Measurements from ENCODE around the gene ZBTB11. TPM values are rescaled to one million over a fixed set of nuclear protein-coding genes. Genes with fewer than 3 reads are reported as not detected.
"Not testable (repeated sequence)": the region's sequence is repeated elsewhere in the genome, so short reads cannot be mapped to it uniquely, and the experiment has no call there.

ZBTB11 gene
- polyA plus RNA-seq, 1 donor = 14.3 TPM

DNA sequence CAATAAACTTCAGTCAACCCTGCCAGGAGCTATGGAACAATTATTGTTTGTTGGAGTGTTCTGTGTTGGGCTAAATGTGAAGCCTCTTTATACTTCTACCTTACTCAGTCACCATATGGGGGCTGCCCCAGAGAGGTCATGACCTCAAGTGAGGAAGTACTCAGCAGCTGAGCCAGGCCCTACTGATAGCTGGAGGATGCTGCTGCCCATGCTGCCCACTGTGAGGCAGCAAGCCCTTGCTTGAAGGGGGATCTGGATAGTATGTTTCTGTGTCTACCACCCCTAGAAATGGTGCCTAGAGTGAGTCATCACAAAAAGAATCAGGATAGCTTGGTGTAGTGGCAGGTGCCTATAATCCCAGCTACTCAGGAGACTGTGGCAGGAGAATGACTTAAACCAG is 14.0 kb upstream of the ZBTB11 start:
- no peak for DNase-seq (ENCODE audit: low read depth)

DNA sequence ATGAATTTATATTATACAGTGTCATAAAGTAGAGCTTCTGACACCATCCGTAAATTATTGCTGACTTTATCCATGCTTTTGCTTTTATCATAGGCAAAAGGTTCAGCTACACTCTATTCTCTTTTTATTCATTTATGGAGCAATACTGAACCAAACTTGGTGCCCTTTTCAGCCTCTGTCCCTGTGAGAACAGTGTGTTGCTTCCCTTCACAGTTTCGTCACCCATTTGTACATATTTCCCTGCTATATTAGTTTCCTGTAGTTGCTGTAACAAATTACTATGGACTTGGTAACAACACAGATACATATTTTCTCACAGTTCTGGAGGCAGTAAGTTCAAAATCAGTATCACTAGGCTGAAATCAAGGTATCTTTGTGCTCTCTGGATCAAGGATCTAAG is 12.4 kb upstream of the ZBTB11 start:
- no peak for DNase-seq (ENCODE audit: low read depth)

DNA sequence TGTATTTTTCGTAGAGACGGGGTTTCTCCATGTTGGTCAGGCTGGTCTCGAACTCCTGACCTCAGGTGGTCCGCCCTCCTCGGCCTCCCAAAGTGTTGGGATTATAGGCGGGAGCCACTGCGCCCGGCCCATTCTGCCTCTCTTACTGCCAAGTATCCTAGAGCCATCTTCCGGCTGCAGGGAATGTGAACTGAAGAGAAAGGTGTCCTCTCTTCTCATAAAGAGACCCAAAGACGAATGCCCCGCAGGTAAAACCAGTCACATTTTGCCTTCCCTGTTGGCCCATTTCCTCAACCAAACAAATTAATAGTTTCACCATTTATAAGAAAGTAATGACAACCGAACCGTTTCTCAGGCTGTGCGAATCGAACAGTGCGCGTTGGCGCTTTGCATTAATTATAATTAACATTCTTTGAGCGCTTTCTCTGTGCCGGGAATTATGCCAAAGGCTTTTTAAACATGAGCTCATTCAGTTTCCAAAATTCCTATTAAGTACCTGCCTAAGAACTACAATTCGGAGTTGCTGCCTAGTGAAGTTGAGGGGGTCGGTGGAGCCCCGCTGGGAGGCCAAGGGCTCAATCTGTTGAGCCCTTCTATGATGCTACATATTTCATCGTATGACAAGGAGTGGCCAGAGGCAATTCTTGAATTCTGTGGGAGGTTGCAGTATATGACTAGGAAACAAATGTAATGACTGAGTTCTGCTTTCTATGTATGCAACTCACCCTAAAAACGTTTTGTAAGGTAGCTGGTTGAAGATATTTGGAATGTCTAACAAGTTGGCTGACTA is 10.4 kb upstream of the ZBTB11 start:
- DNase-seq (ENCODE audit: low read depth) = no peak

DNA sequence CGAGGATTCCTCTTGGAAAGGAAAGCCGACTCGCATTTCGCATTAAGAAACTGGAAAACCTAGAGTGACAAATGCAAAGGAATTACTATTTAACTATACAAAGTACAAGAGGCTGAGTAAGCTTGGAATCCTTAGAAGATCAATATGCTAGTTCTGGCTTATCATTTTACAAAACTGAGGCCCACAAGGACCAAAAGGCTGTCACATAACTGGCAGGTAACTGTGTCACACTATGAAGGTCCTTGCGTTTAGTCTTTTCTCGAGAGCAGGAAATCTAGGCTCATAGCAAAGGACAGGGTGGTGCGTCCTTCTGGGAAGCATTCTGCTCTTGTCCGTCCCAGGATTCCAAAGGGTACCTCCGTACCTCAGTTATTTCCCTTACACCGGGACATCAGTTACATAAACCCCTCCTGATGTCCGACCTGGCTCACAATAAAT is 9.0 kb upstream of the ZBTB11 start:
- no peak for DNase-seq (ENCODE audit: low read depth)

DNA sequence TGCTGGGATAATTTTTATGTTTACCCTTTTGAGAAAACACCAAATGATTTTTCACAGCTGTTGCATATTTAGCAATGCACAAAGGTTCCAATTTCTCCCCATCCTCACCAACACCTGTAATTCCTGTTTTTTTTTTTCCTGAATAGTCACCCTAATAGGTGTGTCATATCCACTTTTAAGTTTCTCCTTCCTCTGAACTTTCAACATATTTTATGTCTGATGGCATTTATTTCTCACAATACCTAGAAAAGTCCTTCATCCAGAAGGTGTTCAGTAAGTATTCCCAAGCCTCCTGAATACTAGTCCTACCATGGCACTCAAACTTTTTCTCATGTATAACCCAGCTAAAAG is 8.1 kb upstream of the ZBTB11 start:
- no peak for DNase-seq (ENCODE audit: low read depth)

- DNase-seq (ENCODE audit: low read depth) = no peak
Observed at GRCh38 chr3:101680466-101680865, 3.5 kb upstream of the ZBTB11 start.

GRCh38 chr3:101678837-101679236 is 1.9 kb upstream of the ZBTB11 start:
- not testable (repeated sequence) for DNase-seq (ENCODE audit: low read depth)

DNA sequence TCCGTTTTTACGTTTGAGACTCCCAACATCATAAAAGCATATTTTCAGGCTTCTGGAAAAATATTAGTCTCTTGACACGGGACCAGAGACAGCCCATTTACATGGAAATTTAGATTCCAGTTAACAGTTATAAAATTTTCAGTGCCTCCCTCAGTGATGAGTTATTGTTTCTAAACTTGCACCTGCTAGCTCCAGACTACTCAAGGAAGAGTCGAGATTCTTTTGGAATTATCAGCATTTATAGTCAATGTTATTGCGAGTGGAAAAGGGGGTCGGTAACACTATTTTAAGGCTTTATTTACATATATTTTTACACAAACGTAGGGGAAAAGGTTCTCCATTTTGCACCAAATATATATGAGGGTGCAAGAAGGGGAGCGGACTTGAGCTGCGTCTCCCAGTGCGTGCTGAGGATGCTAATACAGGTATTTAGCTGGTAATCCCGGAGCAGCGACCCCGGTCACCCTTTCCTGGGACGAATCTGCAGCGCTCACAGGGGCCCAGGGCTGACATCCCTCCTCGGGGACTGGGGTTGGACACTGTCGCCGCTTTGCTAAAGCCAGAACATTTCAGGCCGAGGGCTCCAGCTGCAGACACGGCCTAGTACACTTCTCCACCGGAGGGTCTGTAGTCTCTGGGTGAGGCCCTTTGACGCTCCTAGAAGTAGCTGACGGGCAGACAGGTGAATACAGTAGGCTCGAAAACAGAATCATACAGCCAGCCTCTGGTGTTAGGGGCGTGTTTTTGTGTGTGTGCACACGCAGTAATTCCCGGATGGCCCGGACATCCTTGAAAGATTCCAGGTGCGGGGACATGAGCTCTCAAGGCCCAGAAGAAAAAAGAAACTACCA is 729 bp upstream of the ZBTB11 start:
- no peak for DNase-seq (ENCODE audit: low read depth)

DNA sequence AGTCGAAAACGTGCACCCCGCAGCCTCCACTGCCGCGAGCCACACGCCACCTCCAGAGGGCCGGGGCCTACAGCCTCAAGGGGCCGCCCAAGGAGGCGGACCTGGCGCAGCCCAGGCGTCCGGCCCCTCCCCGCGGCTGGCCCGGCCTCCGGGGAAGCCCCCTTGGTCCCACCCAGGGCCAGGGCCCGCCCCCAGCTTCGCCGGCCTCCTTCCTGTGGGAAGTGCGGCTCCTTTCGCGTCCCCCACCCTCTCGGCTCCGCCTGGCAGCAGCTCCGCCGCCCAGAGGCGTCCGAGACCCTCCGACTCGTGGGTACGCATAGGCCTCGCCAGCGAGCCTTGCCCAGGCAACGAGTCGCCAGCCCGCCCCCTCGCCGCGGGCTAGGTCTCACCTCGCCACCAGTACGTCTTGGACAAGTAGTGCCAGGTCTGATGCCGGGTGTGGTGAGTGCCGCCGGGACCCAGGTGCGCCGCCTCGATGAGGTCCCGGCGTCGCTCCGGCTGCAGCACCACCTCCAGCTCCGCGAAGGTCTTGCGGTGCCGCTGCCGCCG is 642 bp downstream of the ZBTB11 start:
- DNase-seq (ENCODE audit: low read depth) = peak; percentile 79

DNA sequence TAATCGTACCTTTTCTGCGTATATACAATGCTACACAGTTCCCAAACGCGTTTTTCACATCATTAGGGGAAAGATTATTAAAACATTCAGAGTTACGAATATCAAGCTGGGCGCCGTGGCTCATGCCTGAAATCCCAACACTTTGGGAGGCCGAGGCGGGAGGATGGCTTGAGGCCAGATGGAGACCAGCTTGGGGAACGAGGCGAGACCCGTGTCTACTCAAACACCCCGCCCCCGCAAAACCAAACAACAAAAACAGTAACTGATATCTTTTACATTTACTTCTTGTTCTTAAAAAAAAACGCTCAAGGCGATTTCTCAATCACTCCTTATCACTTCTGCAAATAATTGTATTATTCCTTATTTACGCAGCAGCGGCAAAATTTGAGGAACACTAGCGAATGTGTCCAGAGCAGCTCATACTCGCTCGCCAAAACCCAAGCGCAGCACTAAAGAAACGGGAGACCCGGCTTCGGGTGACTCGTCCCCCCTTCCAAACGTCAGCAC is 1.2 kb downstream of the ZBTB11 start:
- no peak for DNase-seq (ENCODE audit: low read depth)

DNA sequence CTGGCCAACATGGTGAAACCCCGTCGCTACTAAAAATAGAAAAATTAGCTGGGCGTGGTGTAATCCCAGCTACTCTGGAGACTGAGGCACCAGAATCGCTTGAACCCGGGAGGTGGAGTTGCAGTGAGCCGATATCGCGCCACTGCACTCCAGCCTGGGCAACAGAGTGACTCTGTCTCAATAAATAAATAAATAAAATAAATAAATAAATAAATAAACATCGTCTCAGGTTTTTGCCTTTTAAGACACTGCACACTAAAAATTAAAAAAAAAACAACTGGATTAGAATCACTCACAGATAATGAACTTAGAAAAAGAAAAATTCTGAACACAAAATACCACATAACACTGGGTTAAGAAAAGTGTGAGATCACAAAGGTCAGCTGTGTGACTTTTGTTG is 2.4 kb downstream of the ZBTB11 start:
- no peak for DNase-seq (ENCODE audit: low read depth)

DNA sequence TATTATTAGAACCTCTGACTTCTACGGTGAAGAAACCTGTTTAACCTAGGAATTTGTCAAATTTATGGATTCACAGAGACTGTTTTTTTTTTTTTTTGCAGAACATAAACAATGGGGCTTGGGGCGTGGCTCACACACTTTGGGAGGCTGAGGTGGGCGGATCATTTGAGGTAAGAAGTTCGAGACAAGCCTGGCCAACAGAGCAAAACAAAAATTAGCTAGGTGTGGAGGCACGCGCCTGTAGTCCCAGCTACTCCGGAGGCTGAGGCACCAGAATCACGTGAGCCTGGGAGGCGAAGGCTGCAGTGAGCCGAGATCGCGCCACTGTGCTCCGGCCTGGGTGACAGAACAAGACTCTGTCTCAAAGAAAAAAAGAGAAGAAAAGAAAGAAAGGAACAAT is 3.0 kb downstream of the ZBTB11 start:
- no peak for DNase-seq (ENCODE audit: low read depth)

- DNase-seq (ENCODE audit: low read depth) = no peak
Observed at GRCh38 chr3:101671014-101671413, 5.9 kb downstream of the ZBTB11 start.

DNA sequence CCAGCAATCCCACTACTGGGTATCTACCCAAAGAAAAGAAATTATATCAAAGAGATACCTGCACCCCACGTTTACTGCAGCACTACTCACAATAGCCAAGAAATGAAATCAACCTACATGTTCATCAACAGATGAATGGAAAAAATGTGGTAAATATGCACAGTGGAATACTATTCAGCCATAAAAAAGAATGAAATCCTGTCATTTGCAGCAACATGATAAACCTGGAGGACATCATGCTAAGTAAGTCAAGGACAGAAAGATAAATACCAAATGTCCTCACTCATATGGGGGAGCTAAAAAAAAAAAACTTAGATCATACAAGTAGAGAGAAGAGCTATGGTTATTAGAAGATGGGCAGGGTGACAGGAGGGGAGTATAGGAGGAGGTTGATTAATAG is 9.1 kb downstream of the ZBTB11 start:
- DNase-seq (ENCODE audit: low read depth) = no peak

GRCh38 chr3:101667331-101667730 is 9.6 kb downstream of the ZBTB11 start:
- no peak for DNase-seq (ENCODE audit: low read depth)

DNA sequence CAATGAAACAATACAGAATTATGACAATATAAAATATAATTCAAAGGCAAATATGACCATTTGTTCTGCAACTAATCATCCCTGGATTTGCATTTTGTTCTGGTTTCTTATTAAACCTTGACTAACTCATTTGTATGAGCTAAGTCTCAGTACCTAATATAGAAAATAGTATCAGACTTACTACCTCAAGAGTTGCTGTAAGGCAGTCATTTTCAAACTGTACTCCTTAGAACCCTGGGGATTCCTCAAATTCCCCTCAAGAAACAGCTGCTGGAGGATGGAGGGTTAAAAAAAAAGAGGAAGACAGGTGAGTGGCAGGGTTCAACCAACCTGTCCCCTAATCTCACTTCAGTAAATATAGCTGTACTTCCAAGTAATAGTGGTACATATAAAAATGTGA is 11.1 kb downstream of the ZBTB11 start:
- DNase-seq (ENCODE audit: low read depth) = no peak

GRCh38 chr3:101665357-101665756 is 11.6 kb downstream of the ZBTB11 start:
- no peak for DNase-seq (ENCODE audit: low read depth)

DNA sequence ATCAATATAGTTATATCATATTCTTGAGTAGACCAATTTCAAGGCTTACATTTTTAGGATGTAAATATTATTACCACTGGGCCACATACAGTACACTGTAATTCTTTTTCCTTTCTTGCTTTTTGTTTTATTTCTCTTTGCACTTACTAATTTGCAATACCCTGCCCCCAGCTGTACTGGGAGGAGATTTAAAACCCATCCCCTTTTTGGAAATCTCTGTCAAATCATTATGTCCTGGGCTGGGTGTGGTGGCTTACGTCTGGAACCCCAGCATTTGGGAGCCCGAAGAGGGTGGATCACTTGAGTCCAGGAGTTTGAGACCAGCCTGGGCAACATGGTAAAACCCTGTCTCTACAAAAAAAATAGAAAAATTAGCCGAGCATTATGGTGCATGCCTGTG is 16.2 kb downstream of the ZBTB11 start:
- no peak for DNase-seq (ENCODE audit: low read depth)

- no peak for DNase-seq (ENCODE audit: low read depth)
Observed at GRCh38 chr3:101656651-101657050, 20.3 kb downstream of the ZBTB11 start.

DNA sequence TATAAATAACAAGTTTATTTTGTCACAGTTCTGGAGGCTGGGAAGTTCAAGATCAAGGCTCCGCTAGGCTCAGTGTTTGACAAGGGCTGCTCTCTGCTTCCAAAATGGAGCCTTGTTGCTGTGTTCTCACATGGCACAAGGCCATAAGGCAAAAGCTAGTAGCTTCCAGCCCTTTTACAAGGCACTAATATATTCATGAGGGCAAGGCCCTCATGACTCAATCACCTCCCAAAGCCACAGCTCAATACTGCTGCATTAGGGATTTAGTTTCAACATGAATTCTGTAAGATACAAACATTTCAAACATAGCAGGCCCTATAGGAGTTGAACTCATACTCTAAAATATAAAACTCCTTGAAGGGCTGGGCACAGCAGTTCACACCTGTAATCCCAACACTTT is 30.2 kb downstream of the ZBTB11 start:
- DNase-seq (ENCODE audit: low read depth) = no peak

- DNase-seq (ENCODE audit: low read depth) = no peak
Observed at GRCh38 chr3:101643861-101644613, 32.9 kb downstream of the ZBTB11 start.
